DMS53 (cell line): Measurements from ENCODE around the gene ZNF750.
A peak's percentile ranks its signal among the peaks of the same experiment; 100 is the strongest.

Experiments
- DNase-seq: peaks from one replicate; lab custom pipeline; 2025; lab: John Stamatoyannopoulos, UW

ZNF750 gene

DNA sequence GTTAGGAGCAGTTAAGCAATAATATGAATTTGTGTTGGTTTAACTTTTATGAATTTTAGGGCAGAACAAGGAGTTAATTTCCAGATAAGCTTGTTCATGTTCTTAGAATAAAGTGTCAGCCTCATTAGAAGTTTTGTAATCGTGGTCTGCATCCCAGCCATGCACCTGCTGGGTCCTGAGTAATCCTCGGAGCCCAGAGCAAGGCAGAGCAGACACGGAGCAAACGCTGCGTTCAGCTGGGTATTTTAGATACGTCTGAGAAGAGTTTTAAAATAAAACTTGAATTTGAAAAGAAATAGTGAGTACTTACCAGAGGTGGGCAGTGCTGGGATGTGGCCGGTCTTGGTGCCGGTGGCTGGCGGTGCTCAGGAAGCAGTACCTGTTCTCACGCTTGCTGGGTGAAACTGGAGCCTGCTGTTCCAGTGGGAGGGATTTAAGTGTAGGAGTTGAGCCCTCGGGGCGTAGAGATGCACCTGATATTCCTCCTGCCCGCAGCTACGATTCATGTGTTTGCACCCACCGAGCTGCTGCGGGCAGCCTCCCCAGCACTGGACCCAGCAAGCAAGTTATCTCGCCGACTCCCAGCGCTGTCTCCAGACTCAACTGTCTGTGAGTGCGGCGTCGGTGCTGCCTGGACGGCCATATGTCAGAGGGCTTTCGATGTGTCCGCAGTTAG lies at the start of gene ZNF750:
ZNF750 (minus strand) TSS at position 406 of the 676 bp plus-strand sequence. CDS start 7,568 bp downstream, outside the sequence.
- no peak for DNase-seq

DNA sequence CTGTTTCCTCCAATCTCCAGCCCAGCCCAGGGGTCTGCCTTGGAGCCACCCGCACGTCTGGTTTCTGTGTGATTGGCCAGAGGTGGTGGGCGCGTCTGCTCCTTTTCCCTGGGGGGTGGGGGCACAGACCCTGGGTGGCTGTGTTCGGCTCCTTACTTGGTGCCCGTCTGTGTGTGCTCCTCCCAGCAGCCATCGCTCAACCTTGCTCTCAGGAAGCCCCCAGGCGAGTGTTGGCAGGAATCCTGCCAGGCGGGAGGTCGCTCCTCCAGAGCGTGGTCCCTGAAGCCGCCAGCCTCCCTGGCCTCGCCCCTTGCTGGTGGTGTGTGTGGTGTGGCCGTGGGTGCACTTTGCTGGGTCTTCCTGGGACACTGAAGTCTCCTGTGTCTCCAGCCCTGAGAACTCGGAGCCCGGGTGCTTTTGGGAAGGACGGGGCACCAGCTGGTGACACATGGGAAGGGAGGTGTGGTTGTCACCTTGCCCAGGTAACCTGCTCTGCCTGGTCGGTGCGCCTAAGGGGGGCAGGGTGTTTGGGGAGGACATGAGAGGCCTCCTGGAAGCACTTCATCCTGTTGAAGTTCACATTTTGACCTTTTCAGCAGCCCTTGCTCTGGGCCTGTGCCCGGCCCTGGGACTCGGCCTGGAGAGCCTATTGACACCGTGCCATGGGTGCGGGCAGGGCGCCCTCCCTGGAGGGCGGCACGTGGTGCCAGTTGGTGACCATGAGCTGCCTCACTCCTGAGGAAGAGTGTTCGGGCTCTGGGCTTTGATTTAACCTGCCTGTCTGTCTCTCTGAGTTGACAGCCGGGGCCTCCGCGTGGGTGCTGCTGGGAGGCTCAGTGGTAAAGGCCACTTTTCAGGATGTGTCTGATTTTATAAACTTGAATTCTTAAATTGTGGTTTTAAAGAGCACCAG lies 49.0 kb upstream of the ZNF750 start:
- peak; percentile 62 for DNase-seq

DNA sequence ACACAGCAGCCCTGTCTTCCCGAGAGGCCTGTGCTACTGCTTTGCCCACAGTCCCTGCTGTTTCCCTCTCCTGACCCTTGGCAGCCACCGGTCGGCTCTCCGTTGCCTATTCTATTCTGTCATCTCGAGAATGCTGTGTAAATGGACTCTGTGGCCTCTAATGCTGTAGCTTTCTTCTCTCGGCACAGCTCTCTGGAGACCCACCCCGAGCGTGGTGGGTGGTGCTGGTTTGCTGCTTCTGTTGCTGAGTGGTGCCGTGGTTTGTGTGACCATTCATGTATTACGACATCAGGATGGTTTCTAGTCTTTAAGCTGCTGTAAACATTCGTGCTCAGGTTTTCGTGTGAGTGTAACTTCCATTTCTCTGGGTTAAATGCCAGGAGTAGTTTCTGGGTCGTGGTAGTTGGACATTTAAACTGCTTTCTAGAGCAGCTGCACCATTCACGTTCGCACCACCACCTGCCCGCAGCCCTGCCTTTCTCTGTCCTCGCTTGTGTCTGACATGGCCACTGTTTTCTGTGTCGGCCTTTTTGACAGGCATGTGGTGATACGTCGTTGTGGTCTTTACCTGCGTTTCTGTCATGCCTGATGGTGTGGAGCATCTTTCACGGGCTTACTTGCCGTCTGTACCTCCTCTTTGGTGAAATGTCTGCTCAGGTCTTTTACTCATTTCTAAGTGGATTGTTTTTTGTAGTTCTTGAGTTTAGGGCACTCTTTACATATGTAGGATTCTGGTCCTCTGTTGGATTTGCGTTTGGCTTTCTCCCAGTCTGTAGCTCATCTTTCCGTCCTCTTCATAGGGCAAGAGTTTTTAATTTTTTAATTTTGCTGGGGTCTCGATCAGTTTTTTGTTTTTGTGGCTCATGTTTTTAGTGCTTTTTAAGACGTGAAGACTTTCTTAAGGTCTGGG lies 47.7 kb upstream of the ZNF750 start:
- no peak for DNase-seq

DNA sequence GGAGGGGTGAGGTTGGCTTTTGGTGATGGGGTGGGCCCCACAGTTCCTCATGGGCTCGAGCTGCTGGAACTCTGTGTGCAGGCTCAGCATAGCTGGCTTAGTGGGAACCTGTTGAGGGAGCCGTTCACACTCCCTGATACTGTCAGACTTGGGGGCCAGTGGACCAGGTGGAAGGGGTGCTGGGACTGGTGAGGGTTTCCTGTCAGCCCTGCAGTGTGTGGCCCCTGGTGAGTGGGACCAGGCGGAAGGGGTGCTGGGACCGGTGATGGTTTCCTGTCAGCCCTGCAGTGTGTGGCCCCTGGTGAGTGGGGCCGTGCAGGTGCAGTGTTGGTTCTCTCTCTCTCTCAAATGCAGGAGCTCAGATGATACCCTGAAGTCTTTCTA lies 45.1 kb upstream of the ZNF750 start:
- no peak for DNase-seq

DNA sequence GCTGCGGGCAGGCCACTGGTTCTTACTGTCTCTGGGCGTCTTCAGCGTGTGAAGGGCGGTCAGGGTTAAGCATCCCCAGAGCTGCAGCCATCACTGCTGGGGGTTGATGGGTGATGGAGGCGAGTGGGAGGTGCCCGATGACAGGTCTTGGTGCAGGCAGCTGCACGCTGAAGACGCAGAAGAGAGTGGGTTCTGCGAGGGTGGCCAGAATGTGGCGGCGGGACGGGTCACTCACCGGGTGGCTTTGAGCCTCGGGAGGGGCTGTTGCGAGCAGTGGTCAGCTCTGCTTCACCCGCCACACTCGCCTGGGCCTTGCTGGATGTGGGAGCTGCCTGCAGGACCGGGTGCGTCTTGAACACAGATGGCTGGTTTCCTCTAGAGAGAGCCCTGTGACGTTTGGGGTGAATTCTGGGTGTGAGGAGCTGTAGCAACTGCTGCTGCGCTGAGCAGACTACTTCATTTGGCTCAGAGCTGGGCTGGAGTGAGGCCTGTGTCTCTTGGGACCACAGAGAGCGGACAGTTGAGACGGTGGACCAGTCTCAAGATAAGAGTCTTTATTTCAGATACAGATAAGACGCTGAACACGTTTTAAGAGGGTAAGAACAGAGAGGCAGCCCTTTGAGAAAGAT lies 44.6 kb upstream of the ZNF750 start:
- no peak for DNase-seq

DNA sequence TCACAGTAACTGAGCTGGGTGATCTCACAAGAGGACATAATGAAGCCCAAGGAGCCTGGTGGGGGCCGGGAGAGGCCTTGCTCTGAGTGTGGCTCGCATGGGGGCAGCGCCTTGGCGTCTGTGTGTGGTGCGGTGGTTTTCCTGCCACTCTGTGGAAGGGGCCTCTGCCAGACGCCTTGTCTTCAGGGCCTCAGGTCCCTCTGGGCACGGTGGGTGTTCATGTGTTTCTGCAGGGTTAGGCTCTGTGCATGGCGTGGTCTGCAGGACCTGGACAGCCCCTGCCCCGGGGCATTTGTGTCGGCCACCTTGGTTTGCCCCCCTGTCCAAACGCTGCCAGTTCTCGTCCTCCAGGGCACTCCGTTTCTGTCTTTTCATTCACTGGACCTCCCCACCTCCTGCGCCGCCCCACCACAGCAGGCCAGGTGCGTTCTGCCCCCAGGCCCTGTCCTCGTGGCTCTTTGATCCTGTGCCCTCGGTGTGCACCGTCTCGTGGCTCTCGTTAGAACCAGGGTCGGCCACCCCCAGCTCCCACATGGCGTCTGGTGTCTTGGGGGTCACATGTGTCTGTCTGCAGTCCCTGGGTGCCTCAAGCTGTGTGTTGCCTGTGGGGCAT lies 43.7 kb upstream of the ZNF750 start:
- DNase-seq = no peak

DNA sequence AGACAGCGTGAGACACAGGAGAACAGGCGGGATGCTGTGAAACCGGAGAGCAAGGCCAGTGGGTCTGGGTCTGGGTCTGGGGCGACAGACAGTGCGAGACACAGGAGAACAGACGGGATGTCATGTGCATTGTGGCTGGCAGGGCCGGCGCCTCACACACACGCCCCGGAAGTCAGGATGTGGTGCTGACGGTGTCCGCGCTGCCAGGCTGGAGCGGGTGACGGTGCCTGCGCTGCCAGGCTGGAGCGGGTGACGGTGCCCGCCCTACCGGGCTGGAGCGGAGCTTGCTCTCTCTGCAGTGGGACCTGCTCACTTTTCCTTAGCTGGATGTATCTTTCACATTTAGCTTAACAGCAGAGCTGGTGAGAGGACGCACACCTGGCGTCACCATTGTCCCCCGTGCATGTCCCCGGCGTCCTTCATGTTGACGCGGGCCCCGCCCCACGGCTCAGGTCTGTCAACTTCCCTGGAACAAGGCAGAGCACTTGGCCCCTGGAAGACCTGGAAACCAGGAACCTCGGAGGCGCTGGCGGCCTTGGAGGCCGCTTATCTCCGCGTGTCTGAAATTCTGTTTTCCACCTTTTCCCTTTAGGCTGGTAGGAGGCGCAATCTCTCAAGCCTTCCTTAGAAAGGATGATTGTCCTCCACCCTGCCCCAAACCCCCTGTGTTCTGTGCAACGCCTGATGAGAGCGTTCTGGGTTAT lies 43.0 kb upstream of the ZNF750 start:
- DNase-seq = peak; percentile 89

DNA sequence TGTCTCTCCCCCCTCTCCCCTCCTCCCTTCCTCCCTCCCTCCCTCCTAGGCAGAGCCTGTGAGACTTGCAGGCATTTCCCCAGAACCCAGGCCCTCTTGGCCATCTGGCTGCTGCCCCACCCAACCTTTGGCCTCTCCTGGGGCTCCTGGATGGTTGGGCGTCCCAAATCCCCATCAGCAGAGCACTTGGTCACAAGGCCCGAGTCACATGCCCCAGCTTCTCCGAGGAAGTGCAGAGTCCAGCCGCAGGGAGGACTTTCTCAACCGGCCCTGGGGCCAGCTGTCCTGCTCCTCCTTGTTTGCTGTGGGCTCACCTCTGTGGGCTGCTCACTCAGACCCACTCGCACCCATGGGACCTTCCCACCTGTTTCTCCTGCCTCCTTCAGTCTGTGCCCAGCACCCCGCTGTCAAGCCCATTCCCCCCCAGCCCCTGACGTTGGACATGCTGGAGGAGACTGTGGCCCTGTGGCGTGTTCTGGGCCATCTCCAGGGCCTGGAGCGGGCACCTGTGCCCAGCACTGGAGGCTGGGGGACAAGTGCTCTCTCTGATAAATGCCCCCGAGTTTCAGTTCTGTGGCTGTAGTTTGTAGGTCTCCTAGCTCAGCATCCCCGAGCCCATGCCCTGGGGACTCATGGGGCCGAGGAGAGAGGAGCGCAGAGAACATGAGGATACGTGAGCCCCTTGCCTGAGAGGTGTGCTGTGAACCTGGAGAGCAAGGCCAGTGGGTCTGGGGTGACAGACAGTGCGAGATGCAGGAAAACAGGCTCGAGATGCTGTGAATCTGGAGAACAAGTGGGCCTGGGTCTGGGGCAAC lies 42.3 kb upstream of the ZNF750 start:
- peak; percentile 22 for DNase-seq

DNA sequence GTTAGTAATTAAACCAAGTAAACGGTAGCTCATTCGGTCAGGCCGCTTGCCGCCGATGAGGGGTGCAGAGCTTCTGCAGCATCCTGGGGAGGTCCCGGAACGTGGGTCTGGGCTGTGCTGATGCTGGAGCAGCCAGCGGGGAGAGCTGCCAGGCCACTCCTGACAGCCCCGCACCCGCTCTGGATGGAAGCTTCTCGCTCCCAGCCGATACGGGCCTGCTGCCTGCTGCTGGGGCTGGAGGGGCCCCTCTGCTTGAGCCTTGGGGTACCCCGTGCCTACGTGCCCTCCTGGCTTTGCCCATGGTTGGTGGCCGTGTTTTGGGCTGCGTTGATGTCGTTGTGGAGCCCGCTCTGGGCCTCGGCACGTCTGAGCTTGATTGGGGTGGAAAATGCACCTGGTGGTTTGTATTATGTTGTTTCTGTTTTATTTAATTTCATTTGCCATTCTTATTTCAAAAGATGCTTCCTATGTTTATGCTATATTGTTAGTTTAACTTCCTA lies 41.6 kb upstream of the ZNF750 start:
- no peak for DNase-seq

DNA sequence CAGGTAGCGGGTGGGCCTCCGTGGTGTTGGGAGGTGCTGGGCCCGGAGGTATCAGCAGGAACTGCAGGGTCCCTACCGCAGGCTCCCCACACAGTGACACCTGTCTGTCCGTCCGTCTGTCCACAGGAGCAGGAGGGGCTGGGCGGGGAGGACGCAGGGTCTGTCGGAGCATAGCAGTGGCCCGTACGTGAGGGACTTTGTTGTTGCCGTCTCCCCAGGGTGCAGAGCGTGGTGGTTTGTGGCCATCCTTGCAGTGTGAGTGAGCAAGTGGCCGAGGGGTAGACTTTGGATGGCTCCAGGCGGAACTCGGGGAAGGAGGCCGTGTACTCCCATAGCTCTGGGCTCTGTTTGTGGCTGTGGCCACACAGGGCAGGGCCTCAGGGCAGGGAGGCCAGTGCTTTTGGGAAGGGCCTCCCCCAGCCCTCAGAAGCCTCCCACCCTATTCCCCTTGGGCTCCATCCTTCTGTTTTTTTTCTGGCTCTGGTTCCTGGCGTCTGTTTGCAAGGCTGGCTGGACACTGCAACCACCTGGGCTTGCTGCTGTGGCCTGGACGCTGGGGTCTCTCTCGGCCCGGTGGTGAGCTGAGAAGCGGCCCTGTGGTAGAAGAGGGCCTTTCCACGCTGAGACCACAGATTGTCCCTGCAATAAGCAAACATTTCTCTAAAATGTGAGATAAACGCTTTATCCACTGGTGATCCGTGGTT lies 41.0 kb upstream of the ZNF750 start:
- no peak for DNase-seq

DNA sequence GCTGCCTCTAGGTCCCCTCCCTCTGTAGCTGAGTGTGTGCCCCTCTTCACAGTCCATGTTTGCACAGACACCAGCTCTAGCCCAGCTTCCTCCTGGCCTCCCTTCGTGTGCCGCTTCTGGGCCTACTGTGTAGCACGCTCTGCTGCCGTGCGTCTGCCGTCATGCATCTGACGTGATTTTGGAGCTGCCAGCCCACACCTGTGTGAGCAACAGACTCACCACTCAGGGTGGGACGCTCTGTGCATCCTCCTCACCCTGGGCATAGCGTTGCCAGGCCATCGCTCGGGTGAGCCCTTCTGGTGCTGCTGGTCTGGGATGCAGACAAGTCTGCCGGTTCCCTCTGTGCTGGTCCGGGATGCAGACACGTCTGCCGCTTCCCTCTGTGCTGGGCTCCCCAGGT lies 39.4 kb upstream of the ZNF750 start:
- DNase-seq = no peak

DNA sequence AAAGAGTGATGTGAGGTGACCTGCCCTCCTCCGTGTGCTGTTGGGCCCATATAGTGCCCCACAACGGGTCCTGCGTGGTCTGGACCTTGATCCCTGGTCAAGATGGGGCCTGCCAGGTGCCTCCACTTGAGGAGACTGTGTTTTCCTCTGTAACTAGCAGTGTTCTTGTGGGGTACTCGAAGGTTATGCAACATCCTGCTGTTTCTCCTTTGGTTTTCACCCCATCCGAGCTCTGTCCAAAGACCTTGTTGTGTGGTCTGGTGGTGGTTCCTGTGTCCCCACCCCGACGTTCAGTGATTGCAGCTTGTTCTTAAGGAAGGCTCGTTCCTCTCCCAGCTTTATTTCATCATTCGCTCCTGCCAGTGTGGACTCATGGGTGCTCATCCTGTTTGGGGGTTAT lies 38.7 kb upstream of the ZNF750 start:
- DNase-seq = no peak

DNA sequence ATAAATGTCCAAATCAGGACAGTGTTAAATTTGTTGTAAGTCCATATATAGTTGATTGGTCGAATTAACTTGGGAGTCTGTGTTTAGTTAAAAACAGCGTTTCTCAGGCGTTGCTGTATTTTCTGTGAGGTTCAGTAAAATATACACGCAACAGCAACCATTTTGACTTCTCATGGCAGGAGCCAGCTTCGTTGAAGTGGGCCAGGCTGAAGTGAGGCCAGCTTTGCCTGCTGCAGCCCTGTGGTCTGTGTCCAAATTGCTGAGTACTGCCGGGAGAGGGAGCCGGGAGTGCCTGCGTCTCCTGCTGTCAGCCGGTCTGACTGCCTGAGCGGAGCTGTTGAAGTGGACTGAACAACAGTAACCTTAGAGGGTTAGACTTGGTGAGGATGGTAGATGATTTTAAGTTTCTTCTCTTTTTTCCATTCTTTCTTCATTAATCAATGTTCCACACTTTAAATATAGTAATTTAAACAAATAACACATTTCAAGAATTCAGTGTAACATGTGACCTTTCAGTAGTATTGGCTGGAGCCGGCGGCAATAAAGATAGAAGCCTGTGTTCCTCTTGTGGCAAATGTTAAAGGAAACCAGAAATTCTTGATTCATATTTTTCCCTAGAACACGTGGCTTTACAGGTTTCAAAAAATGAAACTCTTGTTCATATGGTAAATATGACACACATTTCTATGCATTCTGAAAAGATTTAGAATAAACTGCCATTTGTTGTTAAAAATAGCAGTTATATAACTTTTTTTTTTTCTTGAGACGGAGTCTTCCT lies 37.0 kb upstream of the ZNF750 start:
- DNase-seq = peak; percentile 76

DNA sequence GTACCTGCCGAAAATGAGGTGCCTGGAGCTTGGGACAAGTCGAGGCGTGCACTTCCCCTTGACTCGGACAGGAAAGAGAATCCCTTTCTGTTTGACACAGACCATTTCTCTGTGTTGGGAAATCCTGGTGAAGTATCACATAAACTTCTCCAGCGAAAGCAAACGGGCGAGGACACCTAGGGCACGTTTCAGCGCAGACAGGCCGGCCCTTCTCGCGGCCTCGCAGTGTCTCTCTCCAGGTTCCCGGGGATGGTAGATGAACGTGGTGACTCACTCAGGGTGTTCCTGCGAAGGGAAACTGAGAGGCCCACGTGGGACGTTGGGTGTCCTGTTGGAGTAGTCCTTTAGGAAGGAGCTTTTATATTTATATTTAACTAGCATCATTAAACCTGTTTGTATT lies 36.3 kb upstream of the ZNF750 start:
- DNase-seq = peak; percentile 63

DNA sequence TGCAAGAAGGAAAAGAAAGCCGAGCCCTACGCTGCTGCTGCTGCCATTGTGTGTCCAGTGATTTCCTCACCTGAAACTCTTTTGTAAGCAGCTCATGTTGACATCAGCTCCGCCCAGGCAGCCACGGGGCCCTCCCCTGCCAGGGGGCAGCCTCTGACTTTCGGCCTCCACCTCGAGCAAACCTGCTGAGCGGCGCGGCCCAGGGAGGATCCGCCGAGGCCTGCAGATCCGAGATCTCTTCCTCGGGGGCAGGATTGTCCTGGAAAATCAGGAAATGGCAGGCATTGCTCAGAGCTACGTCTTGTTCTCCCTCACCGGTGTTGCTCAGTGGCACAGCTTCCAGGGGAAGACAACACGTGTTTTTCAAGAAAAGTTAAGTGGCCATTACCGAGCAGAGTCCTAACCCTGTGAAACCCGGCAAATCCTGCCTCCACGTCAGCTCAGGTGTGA lies 35.6 kb upstream of the ZNF750 start:
- no peak for DNase-seq

DNA sequence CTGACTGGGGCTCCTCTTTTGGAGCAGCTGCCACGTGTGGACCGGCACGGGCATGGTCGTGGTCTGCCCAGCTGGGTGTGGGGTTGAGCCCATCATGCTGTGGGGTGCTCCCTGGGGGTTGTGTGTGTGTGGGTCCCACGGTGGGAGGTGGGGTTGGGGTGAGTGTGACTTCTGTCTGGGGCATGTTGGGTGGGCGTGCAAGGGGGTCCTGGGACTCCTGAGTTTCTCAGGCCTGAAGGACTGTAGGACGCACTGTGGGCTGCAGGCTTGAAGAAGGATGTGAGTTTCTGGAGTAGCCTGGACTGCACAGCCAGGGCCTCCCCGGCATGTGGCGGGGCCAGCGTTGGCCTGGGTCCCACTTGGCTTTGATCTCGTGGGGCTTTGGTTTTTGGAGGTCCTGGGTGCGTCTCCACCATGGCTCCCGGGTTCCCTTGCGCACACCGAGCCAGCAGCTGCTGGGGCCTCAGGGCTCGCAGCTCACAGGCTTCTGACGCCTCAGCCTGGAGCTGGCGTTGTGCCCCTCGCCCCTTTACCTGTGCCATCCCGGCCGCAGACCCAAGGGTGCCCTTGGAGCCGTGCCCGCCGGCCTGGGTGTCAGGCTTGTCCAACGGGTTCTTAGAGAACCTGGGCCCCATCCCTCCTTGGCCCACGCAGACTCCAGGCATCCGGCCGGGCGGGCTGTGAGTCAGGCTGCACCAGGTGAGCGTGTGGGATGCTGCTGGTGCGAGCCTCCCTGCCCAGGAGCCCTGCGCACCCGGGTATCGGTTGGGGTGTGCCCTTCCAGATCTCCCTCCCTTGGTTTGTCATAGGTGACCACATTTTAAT lies 34.4 kb upstream of the ZNF750 start:
- no peak for DNase-seq

DNA sequence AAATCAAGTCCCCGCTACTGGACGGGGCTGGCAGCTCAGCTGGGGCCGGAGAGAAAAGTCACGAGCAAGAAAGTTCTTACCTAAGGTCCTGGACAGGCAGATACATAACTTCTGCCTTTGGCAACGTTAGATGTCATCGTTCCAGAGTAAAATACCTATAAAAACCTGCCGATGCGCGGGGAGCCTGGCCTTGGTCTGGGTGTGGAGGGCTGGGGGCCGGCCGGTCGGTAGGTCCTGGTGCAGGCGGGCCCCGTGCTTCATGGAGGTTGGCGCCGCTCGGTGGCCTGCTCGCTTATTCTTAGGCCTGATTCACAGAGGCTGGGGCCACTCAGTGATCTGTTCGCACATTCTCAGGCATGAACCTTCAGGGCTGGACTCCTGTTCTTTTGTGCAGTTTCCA lies 33.7 kb upstream of the ZNF750 start:
- no peak for DNase-seq
